ENCODE data around the gene PTPN6.
A peak's percentile ranks its signal among the peaks of the same experiment; 100 is the strongest.

Gene PTPN6

DNA sequence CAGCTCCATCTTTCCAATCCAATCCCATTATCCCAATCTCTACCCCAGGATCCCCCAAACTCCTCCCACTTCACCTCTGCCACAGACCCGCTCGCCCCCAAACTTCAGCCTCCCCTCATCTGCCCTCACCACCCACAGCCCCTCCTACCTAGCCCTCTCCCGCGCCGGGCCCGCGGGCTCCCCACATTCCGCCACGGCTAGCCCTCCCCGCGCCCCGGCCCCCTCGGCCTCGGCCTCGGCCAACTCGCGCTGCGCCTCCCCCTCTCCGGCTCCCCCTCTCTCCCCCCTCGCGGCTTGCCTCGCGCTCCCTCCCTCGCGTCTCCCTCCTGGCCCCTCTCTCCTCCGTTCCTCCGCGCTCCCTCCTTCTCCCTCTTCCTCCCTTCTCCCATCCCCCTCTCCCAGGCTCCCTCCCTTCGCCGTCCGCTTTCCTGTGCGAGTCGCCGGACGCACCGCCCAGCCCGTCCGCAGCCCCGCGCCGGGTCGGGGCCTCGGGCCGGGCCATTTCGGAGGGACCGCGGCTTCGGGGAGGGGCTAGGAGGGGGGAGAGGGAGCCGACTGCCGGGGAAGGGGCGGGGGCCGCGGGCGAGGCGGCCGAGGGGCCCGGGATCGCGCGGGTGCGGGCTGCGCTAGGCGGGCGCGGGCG is 23.7 kb upstream of the PTPN6 start, which contains the start of gene ATN1:
TSS of gene ATN1 (plus strand) at position 581 of the 643 bp plus-strand sequence. CDS start 6,043 bp downstream, outside the sequence.
- TF ChIP-seq CTCF (IDR thresholded peaks at IDR 0.05): no peak
- Histone ChIP-seq H3K27me3 (peaks cover 82% of the 10 kb centered on the region), H3K27ac (no peak within 1 kb of the TSS), H3K4me1 (ENCODE audit: control insufficient read depth in 1 of 2, insufficient read depth in 1 of 2, low read depth in 1 of 2, low read length in 1 of 2) (peaks cover 19 to 32% of the 10 kb centered on the region in 2 experiments), H3K9me3 (no peaks in the 10 kb centered on the region), H3K4me3 (ENCODE audit: low read depth in 1 of 2, low read length in 1 of 2) (peak within 1 kb of the TSS; percentile 54 to 70), H3K36me3 (no peaks in the 10 kb centered on the region)

DNA sequence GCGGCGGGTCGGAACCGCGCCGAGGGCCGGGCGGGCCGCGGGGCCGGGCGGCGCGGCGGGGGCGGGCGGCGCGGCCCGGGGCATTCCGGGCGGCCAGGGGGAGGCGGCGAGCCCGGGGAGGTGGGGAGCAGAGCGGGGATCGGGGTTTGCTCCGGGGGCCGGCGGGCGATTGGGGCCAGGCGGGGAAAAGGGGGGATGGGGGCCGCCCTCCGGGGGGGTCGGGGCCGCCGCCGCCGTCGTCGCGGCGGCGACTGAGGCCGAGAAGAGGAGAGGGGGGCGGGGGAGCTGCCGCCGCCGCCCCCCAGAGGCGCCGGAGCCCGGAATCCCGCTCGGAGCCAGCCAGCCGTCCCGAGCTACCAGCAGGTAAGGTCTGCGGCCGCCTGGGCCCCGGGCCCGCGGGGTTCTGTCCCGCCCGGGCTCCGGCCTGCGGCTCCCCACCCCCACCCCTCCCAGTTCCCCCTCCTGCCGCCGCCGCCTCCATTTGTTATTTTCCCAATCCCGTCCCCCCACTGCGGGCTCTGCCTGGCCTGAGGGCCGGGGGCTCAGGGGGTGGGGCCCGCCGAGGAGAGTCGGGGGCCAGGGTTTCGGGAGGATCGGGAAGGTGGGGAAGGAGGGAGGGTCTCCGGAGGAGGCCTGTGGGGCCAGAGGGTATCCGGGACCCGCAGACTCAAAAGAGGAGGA is 23.0 kb upstream of the PTPN6 start:
- TF ChIP-seq CTCF (IDR thresholded peaks at IDR 0.05): no peak
- Histone ChIP-seq H3K36me3 (no peaks in the 10 kb centered on the region), H3K9me3 (no peaks in the 10 kb centered on the region), H3K4me1 (ENCODE audit: control insufficient read depth in 1 of 2, insufficient read depth in 1 of 2, low read depth in 1 of 2, low read length in 1 of 2) (peaks cover 13 to 27% of the 10 kb centered on the region in 2 experiments), H3K27me3 (peaks cover 79% of the 10 kb centered on the region), H3K4me3 (ENCODE audit: low read depth in 1 of 2, low read length in 1 of 2) (peak overlapping the region; percentile 30 to 64), H3K27ac (no peak overlapping the region)

DNA sequence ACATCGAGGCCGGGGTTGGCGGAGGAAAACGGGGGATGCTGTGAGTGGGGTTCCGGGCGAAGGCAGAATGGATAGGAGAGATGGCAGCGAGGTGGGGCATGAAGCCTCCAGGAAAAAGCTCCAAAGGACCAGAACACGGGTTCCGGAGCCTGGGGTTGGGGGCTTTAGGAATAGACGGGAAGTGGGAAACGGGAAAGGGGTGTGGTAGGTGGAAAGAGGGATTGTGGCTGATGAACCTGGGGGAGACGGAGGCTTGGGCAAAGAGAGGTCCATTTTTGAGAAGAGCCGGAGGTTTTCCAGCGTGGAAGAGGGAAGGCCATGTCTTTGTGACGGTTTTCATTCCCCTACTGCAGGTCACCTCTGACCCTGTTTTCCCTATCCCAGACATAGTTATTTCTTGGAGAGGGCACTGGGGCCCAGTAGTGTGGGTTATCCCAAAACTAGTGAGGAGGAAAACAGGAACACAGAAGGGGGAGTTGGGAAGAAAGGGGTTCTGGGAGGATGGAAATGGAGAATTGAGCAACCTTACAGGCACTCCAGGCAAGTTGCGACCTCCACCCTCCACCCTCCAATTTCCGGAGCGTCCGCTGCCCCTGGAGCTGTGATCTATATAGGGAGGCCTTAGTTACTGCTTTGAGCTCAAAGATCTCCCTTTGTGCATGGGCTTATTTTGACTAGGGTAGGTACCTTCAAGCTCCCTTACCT is 22.3 kb upstream of the PTPN6 start:
- Histone ChIP-seq H3K4me3 (ENCODE audit: low read depth in 1 of 2, low read length in 1 of 2) (peak overlapping the region in 1 of 2 experiments; percentile 64), H3K27me3 (peaks cover 72% of the 10 kb centered on the region), H3K4me1 (ENCODE audit: control insufficient read depth in 1 of 2, insufficient read depth in 1 of 2, low read depth in 1 of 2, low read length in 1 of 2) (peaks cover 13 to 25% of the 10 kb centered on the region in 2 experiments), H3K36me3 (no peaks in the 10 kb centered on the region), H3K27ac (no peak overlapping the region), H3K9me3 (no peaks in the 10 kb centered on the region)
- no peak for TF ChIP-seq CTCF (IDR thresholded peaks at IDR 0.05)

- no peak overlapping the region for H3K27ac ChIP-seq
- H3K36me3 ChIP-seq: no peaks in the 10 kb centered on the region
- no peak overlapping the region for H3K4me3 ChIP-seq (ENCODE audit: low read depth in 1 of 2, low read length in 1 of 2)
- no peaks in the 10 kb centered on the region for H3K9me3 ChIP-seq
- peaks cover 72% of the 10 kb centered on the region for H3K27me3 ChIP-seq
- peaks cover 13 to 17% of the 10 kb centered on the region in 2 experiments for H3K4me1 ChIP-seq (ENCODE audit: control insufficient read depth in 1 of 2, insufficient read depth in 1 of 2, low read depth in 1 of 2, low read length in 1 of 2)
- TF ChIP-seq CTCF (IDR thresholded peaks at IDR 0.05): no peak
Measured at GRCh38 chr12:6929466-6930452, 21.4 kb upstream of the PTPN6 start.

DNA sequence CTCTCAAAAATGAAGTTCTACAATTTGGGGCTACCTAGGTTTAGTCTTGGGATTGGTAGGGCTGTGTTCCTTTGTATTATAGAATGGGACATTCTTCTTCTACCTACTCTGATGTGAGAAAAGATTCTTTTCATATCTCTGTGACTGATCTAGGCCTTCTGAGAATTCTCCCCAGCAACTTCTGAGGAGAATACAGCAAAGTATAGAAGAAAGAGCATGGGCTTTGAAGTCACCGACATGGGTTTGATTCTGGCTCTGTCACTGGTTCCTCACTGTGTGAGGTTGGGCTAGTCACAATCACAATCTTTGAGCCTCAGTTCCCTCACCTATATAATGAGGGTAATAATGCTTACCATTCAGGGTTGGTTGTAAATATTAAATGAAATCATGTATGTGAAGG is 18.4 kb upstream of the PTPN6 start:
- Histone ChIP-seq H3K36me3 (no peaks in the 10 kb centered on the region), H3K4me1 (ENCODE audit: control insufficient read depth in 1 of 2, insufficient read depth in 1 of 2, low read depth in 1 of 2, low read length in 1 of 2) (peaks cover 32 to 37% of the 10 kb centered on the region in 2 experiments), H3K27me3 (peaks cover 41% of the 10 kb centered on the region), H3K4me3 (ENCODE audit: low read depth in 1 of 2, low read length in 1 of 2) (no peak overlapping the region), H3K9me3 (no peaks in the 10 kb centered on the region), H3K27ac (no peak overlapping the region)
- TF ChIP-seq CTCF (IDR thresholded peaks at IDR 0.05): no peak

All from neutrophil (primary cell).